ENCODE data around the gene HECTD4. TPM values are rescaled to one million over a fixed set of nuclear protein-coding genes. Genes with fewer than 3 reads are reported as not detected.

Gene HECTD4
- total RNA-seq, 1 experiment from 2014 or later, result 30.0 TPM

DNA sequence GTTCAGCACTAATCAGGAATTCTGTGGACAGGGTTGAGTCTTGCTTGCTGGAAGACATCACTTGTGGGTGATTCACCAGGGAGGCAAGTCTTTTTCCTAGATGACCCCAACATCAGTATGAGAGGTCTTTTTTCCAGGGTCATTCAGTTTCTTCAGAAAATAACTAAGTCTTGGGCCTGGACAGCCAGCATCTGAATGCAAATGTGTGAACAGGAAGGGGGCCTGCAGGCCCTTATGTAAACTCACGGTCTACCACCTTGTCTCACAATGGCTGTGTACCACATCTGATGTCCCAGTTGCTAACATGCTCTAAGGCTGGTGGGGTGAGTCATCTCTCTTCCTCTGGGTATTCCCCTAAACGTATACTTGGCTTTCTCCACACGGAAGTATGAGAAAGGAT is 79.2 kb downstream of the HECTD4 start:
- Histone ChIP-seq H2AK5ac (ENCODE audit: insufficient read length, low read length) (no peak overlapping the region), H2BK12ac (ENCODE audit: insufficient read length, low read depth, low read length) (no peak overlapping the region), H2BK15ac (ENCODE audit: low read depth, low read length) (no peak overlapping the region), H2BK5ac (ENCODE audit: insufficient read length, low read length) (no peak overlapping the region), H4K91ac (ENCODE audit: insufficient read length, low read depth, low read length) (no peak overlapping the region), H3K79me1 (ENCODE audit: insufficient read depth, low read depth, low read length, poor library complexity, severe bottlenecking) (no peaks in the 10 kb centered on the region), H3K79me2 (ENCODE audit: insufficient read depth, low read length) (no peaks in the 10 kb centered on the region), H4K8ac (replicated peaks; ENCODE audit: insufficient read length, low read depth, low read length) (no peak overlapping the region), H2BK120ac (ENCODE audit: low read depth, low read length, poor library complexity, severe bottlenecking) (no peak overlapping the region), H4K20me1 (ENCODE audit: control insufficient read depth, insufficient read depth, insufficient read length) (no peaks in the 10 kb centered on the region), H3K27ac (ENCODE audit: insufficient read length, low read depth, low read length) (no peak overlapping the region), H3K4me2 (ENCODE audit: insufficient read depth, insufficient read length, low read length) (no peak overlapping the region), H4K5ac (ENCODE audit: insufficient read length, low read depth, low read length) (no peak overlapping the region), H3K9me3 (ENCODE audit: control insufficient read depth, low read depth, low read length) (no peaks in the 10 kb centered on the region), H3K14ac (ENCODE audit: insufficient read depth, low read length) (no peak overlapping the region), H3T11ph (ENCODE audit: low read length) (no peak overlapping the region), H3K4ac (ENCODE audit: low read depth, low read length) (no peak overlapping the region), H2AFZ (ENCODE audit: low read length) (no peak overlapping the region), H3K23me2 (ENCODE audit: insufficient read length, low read depth, low read length, poor library complexity, severe bottlenecking) (no peaks in the 10 kb centered on the region), H3K23ac (ENCODE audit: insufficient read length, low read depth, low read length) (no peak overlapping the region), H3K56ac (ENCODE audit: insufficient read length, low read depth, low read length) (no peak overlapping the region), H3K27me3 (ENCODE audit: insufficient read depth, low read length) (no peaks in the 10 kb centered on the region), H2BK20ac (ENCODE audit: low read depth, low read length, poor library complexity, severe bottlenecking) (no peak overlapping the region), H3K4me1 (ENCODE audit: insufficient read depth, low read length) (no peaks in the 10 kb centered on the region), H3K18ac (ENCODE audit: insufficient read length, low read depth, low read length) (no peak overlapping the region), H3K9ac (ENCODE audit: extremely low read depth, insufficient read length, low read length) (no peak overlapping the region)
- DNase-seq, result no peak
- Mint-ChIP-seq H3K9me3 (no peaks in the 10 kb centered on the region), H3K27me3 (ENCODE audit: low read depth) (no peaks in the 10 kb centered on the region), H3K4me3 (no peak overlapping the region), H3K4me1 (0 out of 4 replicates have a peak, but pooled peaks cover 0 to 3% of the 10 kb centered on the region in 2 experiments), H3K27ac (peak overlapping the region in 1 of 3 experiments; percentile 46; a peak in 1 of 7 replicates), H3K36me3 (ENCODE audit: insufficient read depth in 1 of 3, low read depth in 3 of 3) (peaks cover 0 to 19% (median 8%) of the 10 kb centered on the region in 3 experiments; a peak in 5 of 7 replicates)
- TF ChIP-seq CTCF (conservative IDR thresholded peaks at IDR 0.05), result no peak
- WGBS (ENCODE audit: extremely low coverage, insufficient read length, low lambda C conversion rate), result no CpG with 5 or more reads among the region's 3 CpGs

Data from H9 (cell line).